K562 (cell line): Measurements from ENCODE around the gene PDE4A. TPM values are rescaled to one million over a fixed set of nuclear protein-coding genes. Genes with fewer than 3 reads are reported as not detected.

Source experiments
- FOXJ3 ChIP-seq: sonication (generic); formaldehyde crosslinking; IDR thresholded peaks from 2 replicates; pipeline ENCODE4 v1.4.0; 2020; ENCODE audit warnings: mild to moderate bottlenecking, missing genetic modification reagents
- HMG20B ChIP-seq: fragments of 250-450 bp; sonication (Bioruptor Pico); IDR thresholded peaks from 2 replicates; pipeline ENCODE4 v1.5.0; 2021; ENCODE audit warnings: mild to moderate bottlenecking
- HMGN3 ChIP-seq: IDR thresholded peaks from 2 replicates; pipeline ENCODE4 v1.6.1; 2011; ENCODE audit warnings: borderline replicate concordance, low read depth, mild to moderate bottlenecking, mixed read lengths, low read length; ENCODE audit not compliant: insufficient read length; ENCODE audit errors: extremely low read depth
- HNRNPLL ChIP-seq: fragments of 200-400 bp; formaldehyde crosslinking; IDR thresholded peaks from 2 replicates; pipeline ENCODE4 v1.6.1; 2017; ENCODE audit warnings: low read length, low read depth, mild to moderate bottlenecking; ENCODE audit not compliant: poor library complexity, severe bottlenecking
- HOXB6 ChIP-seq: fragments of 250-450 bp; sonication (Bioruptor Pico); IDR thresholded peaks from 2 replicates; pipeline ENCODE4 v1.5.1; 2022; ENCODE audit warnings: mild to moderate bottlenecking, borderline replicate concordance
- KLF1 ChIP-seq: fragments of 450-650 bp; IDR thresholded peaks from 2 replicates; pipeline ENCODE4 v1.6.1; 2016; ENCODE audit warnings: missing genetic modification characterization, missing compliant biosample characterization
- MECOM ChIP-seq: fragments of 250-450 bp; sonication (Bioruptor Pico); IDR thresholded peaks from 2 replicates; pipeline ENCODE4 v1.8.0; 2022; ENCODE audit warnings: inconsistent platforms
- POU5F1 ChIP-seq: fragments of 150-350 bp; IDR thresholded peaks from 2 replicates; pipeline ENCODE4 v1.6.1; 2014; ENCODE audit warnings: borderline replicate concordance, low read length, low read depth, mild to moderate bottlenecking; ENCODE audit not compliant: partially characterized antibody
- REST ChIP-seq, 2 experiments: fragments of 450-650 bp; formaldehyde crosslinking in 1 of 2; IDR thresholded peaks; 2 replicates each; pipeline versions ENCODE4 v1.4.0 to v1.6.1; 2014 to 2020; ENCODE audit warnings: mild to moderate bottlenecking in 2 of 2, borderline replicate concordance in 1 of 2, low read depth in 1 of 2
- RHOXF2B ChIP-seq: fragments of 250-450 bp; sonication (Bioruptor Pico); conservative IDR thresholded peaks from 2 replicates; pipeline ENCODE4 v1.5.1; 2021
- SREBF1 ChIP-seq: fragments of 150-350 bp; IDR thresholded peaks from 2 replicates; pipeline ENCODE4 v1.6.1; 2014; ENCODE audit warnings: antibody characterized with exemption, low read depth, low read length, borderline replicate concordance
- UBTF ChIP-seq, 2 experiments: IDR thresholded peaks; 2 replicates each; pipeline ENCODE4 v1.6.1; 2012; ENCODE audit warnings: improper control_type of control experiment in 2 of 2, low read depth in 2 of 2, low read length in 2 of 2, borderline replicate concordance in 1 of 2
- polyA plus RNA-seq, 8 experiments: library from polyadenylated mRNA; depleted of rRNA in 4 of 8; stranded (reverse) in 5 of 8; unstranded in 3 of 8; fragments of >200 nt; fragmentation: Nextera tagmentation in 2 of 8; fragmentation: Illumina TruSeq in 1 of 8; extraction: Ambion mirVana in 2 of 8; extraction: Trizol in 1 of 8; gene quantifications; 2 replicates each; pipeline versions ENCODE4 v1.2.1 to v1.2.3, GENCODE V29; 2011 to 2014; ENCODE audit warnings: inconsistent platforms in 1 of 8, missing spikeins in 1 of 8
- total RNA-seq, 7 experiments: library from RNA; depleted of rRNA in 6 of 7; stranded (reverse); fragments of >200 nt in 6 of 7; fragmentation: Illumina TruSeq in 2 of 7; extraction: Trizol in 2 of 7; gene quantifications; 2 replicates each; pipeline versions ENCODE4 v1.2.1 to v1.2.3, GENCODE V29; 2011 to 2021; ENCODE audit warnings: low replicate concordance in 1 of 7
- TF ChIP-seq, protein P1 (sequence below): sonication (generic); formaldehyde crosslinking; IDR thresholded peaks from 2 replicates; pipeline ENCODE4 v1.9.0; 2022; ENCODE audit warnings: mild to moderate bottlenecking, missing genetic modification reagents

The PDE4A gene
- total and polyA plus RNA-seq, 9 of the 15 experiments (the other 6 are each of a cell fraction or from before 2014, with no cell fraction given) = 0.66 to 26.9 (median 4.6) TPM

DNA sequence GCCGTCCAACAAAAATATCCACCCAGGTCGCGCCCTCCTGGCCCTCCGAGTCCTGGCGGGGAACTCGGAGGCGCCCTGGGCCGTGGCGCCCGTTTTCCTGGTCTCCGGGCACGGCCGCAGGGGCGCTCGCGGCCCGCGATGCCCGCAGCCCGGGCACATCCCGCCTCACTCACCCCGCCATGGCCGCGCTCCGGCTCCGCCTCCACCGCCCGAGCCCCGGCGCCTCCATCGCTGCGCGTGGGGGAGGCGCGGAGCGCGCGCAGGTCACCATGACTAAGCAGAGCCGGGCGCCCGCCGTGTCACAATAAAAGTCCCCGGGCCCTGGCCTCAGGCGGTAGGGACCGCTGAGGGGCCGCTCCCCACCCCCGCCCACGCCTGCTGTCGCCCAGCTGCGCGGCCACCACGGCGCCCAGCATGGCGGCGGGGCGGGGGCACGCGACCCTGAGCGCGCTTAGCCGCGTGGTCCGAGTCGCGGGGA, 82.2 kb downstream of the PDE4A start (continued):
- peak; percentile 11 for TF ChIP-seq REST (IDR thresholded peaks at IDR 0.05; ENCODE audit: borderline replicate concordance)
- TF ChIP-seq REST (CRISPR knock-in tag; IDR thresholded peaks at IDR 0.05; ENCODE audit: low read depth) = 0 out of 2 replicates have a peak, but pooled peaks have one; percentile 50
- no peak for TF ChIP-seq HOXB6 (CRISPR knock-in tag)
- peak; percentile 51; the same call in 1 of the 2 replicates for TF ChIP-seq SREBF1
- TF ChIP-seq RHOXF2B (CRISPR knock-in tag) = no peak
- no peak for TF ChIP-seq HNRNPLL
- TF ChIP-seq, protein P1, sequence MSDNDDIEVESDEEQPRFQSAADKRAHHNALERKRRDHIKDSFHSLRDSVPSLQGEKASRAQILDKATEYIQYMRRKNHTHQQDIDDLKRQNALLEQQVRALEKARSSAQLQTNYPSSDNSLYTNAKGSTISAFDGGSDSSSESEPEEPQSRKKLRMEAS = peak; percentile 87
- no peak for TF ChIP-seq MECOM (CRISPR knock-in tag)
- TF ChIP-seq POU5F1 = no peak
- no peak for TF ChIP-seq KLF1 (tag)
- TF ChIP-seq FOXJ3 = no peak
- TF ChIP-seq HMGN3 = peak; percentile 97
- TF ChIP-seq UBTF (IDR thresholded peaks at IDR 0.05; ENCODE audit: borderline replicate concordance in 1 of 2, low read depth in 2 of 2, low read length in 2 of 2) = peak in 1 of 2 experiments; percentile 81; a peak in 2 of 4 replicates
- no peak for TF ChIP-seq HMG20B (CRISPR knock-in tag)
